HUES6 (cell line): Measurements from ENCODE around the gene ERVMER34-1.

ENCODE experiments used
- H3K27ac ChIP-seq: 2 replicates; pipeline ENCODE4 v1.7.0; 2013; ENCODE audit warnings: low read depth, mild to moderate bottlenecking, low read length, inconsistent platforms
- H3K27me3 ChIP-seq: 2 replicates; pipeline ENCODE4 v1.6.1; 2013; ENCODE audit warnings: low read length; ENCODE audit not compliant: control insufficient read depth, insufficient read depth
- H3K36me3 ChIP-seq: 2 replicates; pipeline ENCODE4 v1.6.1; 2013; ENCODE audit warnings: low read length; ENCODE audit not compliant: control insufficient read depth, insufficient read depth
- H3K4me1 ChIP-seq: 2 replicates; pipeline ENCODE4 v1.6.1; 2013; ENCODE audit warnings: low read length; ENCODE audit not compliant: control insufficient read depth, insufficient read depth
- H3K4me3 ChIP-seq: 2 replicates; pipeline ENCODE4 v1.5.1; 2013; ENCODE audit warnings: low read depth, low read length
- H3K9ac ChIP-seq: one replicate; pipeline ENCODE4 v1.6.1; 2013; ENCODE audit warnings: mild to moderate bottlenecking, low read length
- H3K9me3 ChIP-seq: 2 replicates; pipeline ENCODE4 v1.6.1; 2013; ENCODE audit warnings: low read depth, low read length; ENCODE audit not compliant: control insufficient read depth, insufficient read depth

Gene ERVMER34-1

GRCh38 chr4:52711272-52711671 is 40.0 kb downstream of the ERVMER34-1 start:
- Histone ChIP-seq H3K4me1 (peaks cover 29% of the 10 kb centered on the region), H3K27ac (no peak overlapping the region), H3K9ac (no peak overlapping the region)

DNA sequence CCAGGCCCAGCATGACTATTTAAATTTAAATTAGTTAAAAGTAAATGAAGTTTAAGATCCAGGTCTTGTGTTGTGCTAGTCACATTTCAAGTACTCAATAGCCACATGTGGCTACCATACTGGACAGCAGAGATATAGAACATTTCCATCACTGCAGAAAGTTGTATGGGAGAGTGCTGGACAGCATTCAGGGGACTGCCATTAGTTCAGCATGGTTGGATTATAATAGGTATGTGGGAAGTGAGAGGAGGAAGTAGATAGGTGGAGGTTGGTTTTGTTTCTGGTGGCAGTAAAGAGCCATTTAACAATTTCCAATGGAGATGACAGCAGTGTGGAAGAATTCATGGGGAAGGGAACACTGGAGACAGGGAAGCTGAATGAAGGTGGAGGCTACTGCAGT is 42.1 kb downstream of the ERVMER34-1 start:
- no peak overlapping the region for H3K9ac ChIP-seq
- H3K36me3 ChIP-seq, result peaks cover 15% of the 10 kb centered on the region
- H3K4me3 ChIP-seq, result no peak overlapping the region
- peaks cover 18% of the 10 kb centered on the region for H3K4me1 ChIP-seq
- H3K27me3 ChIP-seq, result no peaks in the 10 kb centered on the region
- H3K9me3 ChIP-seq, result no peaks in the 10 kb centered on the region
- no peak overlapping the region for H3K27ac ChIP-seq

More at GRCh38 chr4:52711272-52711671, 40.0 kb downstream of the ERVMER34-1 start:
- H3K9me3 ChIP-seq, result no peaks in the 10 kb centered on the region
- H3K4me3 ChIP-seq, result peak overlapping the region; percentile 68
- H3K36me3 ChIP-seq, result peaks cover 36% of the 10 kb centered on the region
- H3K27me3 ChIP-seq, result no peaks in the 10 kb centered on the region

GRCh38 chr4:52704661-52705060 is 46.6 kb downstream of the ERVMER34-1 start:
- H3K9ac ChIP-seq, result no peak overlapping the region
- no peak overlapping the region for H3K4me3 ChIP-seq

GRCh38 chr4:52704133-52704532 is 47.1 kb downstream of the ERVMER34-1 start:
- 0 out of 2 replicates have a peak, but pooled peaks cover 2% of the 10 kb centered on the region for H3K4me1 ChIP-seq
- no peaks in the 10 kb centered on the region for H3K27me3 ChIP-seq
- H3K36me3 ChIP-seq, result no peaks in the 10 kb centered on the region
- no peak overlapping the region for H3K27ac ChIP-seq
- no peak overlapping the region for H3K4me3 ChIP-seq
- no peaks in the 10 kb centered on the region for H3K9me3 ChIP-seq
- no peak overlapping the region for H3K9ac ChIP-seq

More at GRCh38 chr4:52704661-52705060, 46.6 kb downstream of the ERVMER34-1 start:
- Histone ChIP-seq H3K27ac (no peak overlapping the region), H3K27me3 (no peaks in the 10 kb centered on the region), H3K4me1 (0 out of 2 replicates have a peak, but pooled peaks cover 2% of the 10 kb centered on the region), H3K36me3 (no peaks in the 10 kb centered on the region), H3K9me3 (no peaks in the 10 kb centered on the region)

DNA sequence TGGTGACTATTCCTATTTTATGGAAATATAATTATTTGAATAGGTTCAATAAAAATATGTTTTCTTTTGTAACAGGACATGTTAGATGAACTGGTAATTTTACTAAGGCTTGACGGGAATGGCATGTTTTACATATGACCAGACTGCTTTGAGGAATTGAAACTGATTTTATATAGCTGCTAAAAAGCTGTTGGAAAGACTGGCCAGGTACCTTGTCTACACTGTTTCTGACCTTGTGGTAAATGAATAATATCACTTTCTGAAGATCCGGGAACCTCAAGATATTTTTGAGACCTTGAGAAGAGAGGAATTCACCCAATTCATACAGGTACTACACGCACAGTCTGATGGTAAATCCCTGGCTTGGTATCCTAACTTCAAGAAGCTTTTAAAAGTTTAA is 50.0 kb downstream of the ERVMER34-1 start:
- Histone ChIP-seq H3K4me1 (0 out of 2 replicates have a peak, but pooled peaks cover 2% of the 10 kb centered on the region), H3K9me3 (no peaks in the 10 kb centered on the region), H3K27ac (no peak overlapping the region), H3K9ac (no peak overlapping the region), H3K27me3 (no peaks in the 10 kb centered on the region), H3K36me3 (no peaks in the 10 kb centered on the region), H3K4me3 (no peak overlapping the region)

DNA sequence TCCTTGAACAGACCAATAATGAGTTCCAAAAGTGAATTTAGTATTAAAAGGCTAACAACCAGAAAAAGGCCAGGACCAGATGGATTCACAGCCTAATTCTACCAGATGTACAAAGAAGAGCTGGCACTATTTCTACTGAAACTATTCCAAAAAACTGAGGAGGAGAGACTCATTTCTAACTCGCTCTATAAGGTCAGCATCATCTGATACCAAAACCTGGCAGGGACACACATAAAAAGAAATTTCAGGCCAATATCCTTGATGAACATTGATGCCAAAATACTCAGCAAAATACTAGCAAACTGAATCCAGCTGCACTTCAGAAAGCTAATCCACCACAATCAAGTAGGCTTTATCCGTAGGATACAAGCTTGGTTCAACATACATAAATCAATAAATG is 56.3 kb downstream of the ERVMER34-1 start:
- H3K27ac ChIP-seq, result no peak overlapping the region
- no peak overlapping the region for H3K9ac ChIP-seq
- peaks cover 8% of the 10 kb centered on the region for H3K9me3 ChIP-seq
- H3K36me3 ChIP-seq, result no peaks in the 10 kb centered on the region
- no peak overlapping the region for H3K4me3 ChIP-seq
- peaks cover 4% of the 10 kb centered on the region; the same call in 1 of the 2 replicates for H3K4me1 ChIP-seq
- H3K27me3 ChIP-seq, result no peaks in the 10 kb centered on the region

- H3K4me3 ChIP-seq, result no peak overlapping the region
- H3K9ac ChIP-seq, result no peak overlapping the region
- H3K4me1 ChIP-seq, result peaks cover 14% of the 10 kb centered on the region; the same call in 1 of the 2 replicates
- no peaks in the 10 kb centered on the region for H3K36me3 ChIP-seq
- no peak overlapping the region for H3K27ac ChIP-seq
- H3K27me3 ChIP-seq, result no peaks in the 10 kb centered on the region
- H3K9me3 ChIP-seq, result peaks cover 8% of the 10 kb centered on the region
Measured at GRCh38 chr4:52693492-52693891, 57.7 kb downstream of the ERVMER34-1 start.
